ENCODE data around the gene JSRP1.

Gene JSRP1

DNA sequence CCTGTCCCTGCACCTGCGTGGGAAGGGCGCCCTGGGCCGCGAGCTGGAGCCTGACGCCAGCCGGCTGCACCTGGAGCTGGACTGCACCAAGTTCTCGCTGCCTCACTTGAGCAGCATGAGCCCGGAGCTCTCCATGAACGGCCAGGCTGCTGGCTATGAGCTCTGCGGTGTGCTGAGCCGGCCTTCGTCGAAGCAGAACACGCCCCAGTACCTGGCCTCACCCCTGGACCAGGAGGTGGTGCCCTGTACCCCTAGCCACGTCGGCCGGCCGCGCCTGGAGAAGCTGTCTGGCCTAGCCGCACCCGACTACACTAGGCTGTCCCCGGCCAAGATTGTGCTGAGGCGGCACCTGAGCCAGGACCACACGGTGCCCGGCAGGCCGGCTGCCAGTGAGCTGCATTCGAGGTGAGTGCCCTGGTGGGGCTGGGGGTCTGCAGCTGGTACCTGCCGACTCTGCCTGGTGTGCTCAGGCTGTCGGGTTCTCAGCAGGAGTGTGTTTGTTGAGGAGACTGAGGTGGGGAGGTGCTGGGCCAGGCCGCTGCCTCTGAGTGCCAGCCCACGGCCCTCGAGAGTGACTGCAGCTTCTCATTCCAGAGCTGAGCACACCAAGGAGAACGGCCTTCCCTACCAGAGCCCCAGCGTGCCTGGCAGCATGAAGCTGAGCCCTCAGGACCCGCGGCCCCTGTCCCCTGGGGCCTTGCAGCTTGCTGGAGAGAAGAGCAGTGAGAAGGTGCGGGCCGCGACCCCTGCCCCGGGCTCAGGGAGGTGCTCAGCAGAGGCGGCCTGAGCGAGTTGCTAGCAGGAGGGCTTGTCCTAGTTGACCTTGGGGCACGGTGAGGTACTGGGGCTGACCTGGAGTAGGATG lies 39.6 kb downstream of the JSRP1 start:
- DNase-seq (ENCODE audit: low spot score) = no peak

DNA sequence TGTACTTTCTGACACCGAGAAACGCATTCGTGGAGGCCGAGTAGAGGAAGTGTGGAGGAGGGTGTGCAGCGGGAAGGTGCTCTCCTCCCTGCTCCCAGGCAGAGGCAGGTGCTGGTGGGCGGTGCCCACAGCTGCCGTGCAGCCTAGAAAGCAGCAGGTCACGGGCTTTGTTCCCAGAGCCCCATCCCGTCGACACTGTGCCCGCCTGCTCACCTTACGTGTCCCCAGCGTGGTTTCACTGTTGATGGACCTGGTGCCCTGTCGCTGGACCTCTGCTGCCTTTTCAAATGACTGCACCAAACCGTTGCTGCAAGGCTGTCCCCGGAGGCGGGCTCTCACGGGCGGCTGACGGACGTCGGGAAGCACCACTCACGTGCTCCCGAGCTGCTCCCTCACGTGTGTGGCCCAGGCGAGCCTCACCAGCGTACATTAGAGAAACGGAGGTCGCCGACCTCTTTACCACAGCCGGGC lies 40.9 kb downstream of the JSRP1 start:
- no peak for DNase-seq (ENCODE audit: low spot score)

DNA sequence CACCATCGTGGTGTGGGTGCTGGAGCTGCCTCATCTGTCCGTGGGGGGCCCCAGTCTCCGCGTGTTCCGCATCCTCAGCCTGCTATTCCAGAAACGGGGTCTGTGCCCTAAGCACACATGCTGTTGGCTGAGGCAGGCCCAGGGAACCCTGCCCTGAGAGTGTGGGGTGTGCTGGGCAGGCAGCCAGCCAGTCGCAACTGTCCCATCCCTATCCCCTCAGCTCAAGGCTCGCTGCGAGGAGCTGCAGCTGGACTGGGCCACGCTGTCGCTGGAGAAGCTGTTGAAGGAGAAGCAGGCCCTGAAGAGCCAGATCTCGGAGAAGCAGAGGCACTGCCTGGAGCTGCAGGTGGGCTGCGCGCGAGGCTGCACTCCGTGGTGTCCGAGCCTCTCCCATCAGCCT lies 42.0 kb downstream of the JSRP1 start:
- no peak for DNase-seq (ENCODE audit: low spot score)

DNA sequence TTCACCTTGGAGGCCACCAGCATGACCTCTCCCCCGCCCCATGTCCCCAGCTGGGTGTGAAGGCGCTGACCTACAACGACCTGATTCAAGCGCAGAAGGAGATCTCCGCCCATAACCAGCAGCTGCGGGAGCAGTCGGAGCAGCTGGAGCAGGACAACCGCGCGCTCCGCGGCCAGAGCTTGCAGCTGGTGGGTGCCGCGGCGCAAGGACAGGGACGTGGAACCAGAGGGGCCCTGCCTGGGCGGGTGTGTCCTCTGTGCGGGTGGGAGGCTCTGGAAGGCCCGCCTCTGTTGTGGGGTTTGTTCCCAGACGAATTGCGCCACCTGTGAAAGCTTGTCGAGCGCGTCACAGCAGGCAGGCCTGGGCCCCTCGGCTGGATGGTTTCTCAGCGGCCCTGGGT lies 42.4 kb downstream of the JSRP1 start:
- DNase-seq (ENCODE audit: low spot score) = no peak

DNA sequence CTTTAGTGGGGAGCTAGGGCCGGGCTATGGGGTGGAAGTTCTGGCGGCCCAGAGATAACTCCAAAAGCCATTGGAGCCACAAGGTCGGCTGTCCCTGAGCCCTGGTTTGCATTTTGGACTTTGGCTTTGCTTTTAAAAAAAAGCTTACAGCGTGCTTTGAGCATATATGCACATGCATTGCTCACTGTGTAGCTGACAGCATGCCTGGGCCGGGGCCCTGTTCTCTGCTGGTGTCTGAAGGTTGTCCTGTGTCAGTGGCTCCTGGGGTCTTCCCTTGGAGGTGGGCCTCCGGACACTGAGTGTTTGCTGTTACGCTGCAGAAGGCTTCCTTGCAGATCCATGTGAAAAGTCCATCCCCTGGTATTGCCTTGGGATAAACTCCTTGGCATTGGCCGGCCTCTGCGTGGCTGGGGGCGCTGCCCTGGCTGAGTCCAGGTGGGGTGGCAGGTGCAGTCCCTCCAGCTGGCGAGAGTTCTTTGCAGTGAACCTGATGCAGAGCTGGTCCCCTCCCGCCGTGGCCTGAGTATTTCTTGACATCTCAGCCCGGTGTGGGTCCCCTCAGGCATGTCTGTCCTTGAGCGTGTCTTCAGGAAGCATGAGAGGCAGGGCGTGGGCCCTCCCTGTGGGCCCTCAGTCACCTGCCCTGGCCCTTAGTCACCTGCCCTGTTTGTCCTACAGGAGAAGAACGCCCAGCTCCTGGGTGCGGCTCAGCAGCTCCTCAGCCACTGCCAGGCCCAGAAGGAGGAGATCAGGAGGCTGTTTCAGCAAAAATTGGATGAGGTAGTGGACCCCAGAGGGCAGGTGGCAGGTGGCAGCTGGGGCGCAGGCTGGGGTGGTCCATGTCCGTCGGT lies 43.1 kb downstream of the JSRP1 start:
- no peak for DNase-seq (ENCODE audit: low spot score)

DNA sequence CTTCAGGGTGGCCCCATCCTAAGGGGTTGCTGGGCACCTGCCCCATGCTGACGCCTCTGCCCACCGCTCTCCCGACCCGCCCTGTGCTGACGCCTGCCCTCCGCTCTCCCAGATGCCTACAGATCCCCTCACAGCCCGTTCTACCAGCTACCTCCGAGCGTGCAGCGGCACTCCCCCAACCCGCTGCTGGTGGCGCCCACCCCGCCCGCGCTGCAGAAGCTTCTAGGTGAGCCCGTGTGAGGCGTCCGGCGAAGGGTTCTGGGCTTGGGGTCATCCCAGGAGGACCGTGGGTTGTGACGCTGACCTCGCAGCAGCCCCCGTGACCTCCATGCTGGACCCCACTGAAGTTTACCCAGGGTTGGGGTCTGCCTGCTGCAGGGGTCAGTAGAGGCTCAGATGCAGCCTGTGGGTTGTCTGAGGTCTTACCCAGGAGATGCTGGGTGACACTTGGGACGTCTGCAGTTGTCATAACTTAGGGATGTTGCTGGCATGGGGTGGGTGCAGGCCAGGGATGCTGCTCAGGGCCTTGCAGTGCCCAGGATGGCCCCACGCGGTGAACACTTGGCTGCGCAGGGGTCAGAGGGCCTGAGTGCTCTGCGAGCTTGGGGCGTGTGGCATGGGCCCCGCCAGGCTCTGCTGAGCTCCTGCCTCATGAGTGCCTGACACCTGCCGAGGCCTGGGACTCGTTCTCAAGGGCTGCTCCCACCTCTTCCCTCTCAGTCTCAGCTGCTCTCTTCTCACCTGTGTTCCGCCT lies 45.1 kb downstream of the JSRP1 start:
- DNase-seq (ENCODE audit: low spot score) = no peak

DNA sequence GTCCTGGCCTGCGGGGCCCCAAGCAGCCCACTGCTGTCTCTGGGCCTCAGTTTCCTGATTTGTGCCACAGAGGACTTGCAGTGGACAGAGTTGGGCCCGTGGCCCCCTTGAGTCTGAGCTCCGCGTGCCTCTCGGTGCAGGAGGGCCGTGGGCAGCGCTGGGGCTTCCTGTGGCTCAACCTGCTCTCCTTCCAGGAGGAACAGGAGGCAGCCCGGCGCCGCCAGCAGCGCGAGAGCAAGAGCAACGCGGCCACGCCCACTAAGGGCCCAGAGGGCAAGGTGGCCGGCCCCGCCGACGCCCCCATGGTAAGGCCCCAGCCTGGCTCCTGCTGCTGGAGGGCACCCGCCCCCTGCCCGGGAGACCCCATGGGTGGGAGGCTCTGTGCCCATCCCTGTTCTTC lies 46.0 kb downstream of the JSRP1 start:
- DNase-seq (ENCODE audit: low spot score) = no peak

DNA sequence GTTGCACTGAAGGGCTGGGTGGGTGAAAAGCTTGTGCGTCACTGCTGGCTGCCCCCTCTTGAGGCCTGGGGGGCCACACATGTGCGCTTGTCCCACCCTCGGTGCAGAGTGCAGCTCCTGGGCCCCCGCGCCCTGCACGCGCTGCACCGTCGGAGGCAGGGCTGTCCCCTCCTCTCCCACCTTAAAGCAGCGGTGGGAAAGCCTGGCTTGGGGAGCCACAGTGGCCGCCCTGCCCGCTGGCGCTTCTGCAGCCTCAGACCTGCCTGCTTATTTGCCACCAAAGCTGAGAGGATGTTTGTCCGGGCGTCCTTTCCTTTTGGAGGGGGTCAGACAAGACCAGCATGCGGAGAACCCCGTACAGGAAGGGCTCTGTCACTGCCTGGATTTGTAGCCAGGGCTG lies 46.8 kb downstream of the JSRP1 start:
- no peak for DNase-seq (ENCODE audit: low spot score)

DNA sequence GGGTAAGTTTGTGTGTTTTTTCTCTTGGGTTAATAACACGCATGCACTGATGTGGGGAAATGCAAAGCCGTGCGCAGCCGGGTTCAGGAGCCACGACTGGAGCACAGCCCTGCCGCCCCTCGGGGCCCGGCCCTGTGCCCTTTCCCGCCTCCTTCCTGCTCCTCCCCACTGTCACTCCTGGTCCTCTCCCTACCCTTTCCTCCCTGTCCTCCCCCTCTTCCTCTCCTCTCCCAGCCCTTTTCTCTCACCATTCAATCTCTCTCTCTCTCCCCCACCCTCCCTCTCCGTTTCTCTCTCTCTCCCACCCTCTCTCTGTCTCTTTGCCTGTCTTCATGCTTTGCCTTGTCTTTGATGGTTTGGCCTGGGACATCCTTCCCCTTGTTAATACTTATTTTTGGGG lies 47.2 kb downstream of the JSRP1 start:
- no peak for DNase-seq (ENCODE audit: low spot score)

DNA sequence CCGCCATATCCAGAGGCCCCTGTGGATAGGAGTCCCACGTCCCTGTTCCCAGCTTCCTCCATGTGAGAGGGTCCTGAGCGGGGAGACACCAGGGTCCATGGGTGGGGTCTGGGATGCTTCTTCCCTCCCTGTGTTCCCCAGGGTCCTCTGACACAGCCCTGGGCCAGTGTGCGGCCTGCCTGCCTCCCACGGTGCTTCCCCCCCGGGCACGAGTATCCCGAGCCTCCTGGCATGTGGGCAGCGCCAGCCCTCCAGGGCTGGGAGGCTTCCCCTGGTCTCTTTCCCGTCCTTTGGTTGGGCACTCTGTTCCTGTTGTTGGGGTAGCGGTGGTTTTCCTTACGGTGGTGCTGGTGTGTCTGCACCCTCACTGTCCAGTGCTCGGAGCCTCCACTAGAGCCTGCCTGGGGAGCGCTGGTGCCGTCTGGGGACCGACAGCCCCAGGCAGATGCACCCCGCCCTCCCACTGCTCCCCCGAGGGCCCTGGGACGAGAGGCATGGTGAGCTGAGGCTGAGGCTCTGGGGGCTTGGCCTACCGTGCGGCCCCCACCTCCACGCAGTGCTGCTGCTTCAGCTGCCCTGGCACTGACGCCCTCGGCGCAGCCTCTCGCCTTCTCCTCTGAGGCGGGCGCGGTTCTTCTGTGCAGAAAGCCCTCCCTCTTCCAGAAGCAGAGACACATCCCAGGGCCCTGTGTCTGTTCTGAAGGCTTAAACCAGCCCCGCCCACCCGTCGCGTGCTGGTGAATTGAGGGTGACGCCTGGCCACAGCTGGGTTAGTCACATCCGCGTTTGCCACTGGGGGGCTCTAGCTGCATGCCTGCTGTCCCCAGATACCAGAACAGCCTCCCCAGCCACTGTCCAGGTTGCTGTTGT lies 48.0 kb downstream of the JSRP1 start:
- no peak for DNase-seq (ENCODE audit: low spot score)

DNA sequence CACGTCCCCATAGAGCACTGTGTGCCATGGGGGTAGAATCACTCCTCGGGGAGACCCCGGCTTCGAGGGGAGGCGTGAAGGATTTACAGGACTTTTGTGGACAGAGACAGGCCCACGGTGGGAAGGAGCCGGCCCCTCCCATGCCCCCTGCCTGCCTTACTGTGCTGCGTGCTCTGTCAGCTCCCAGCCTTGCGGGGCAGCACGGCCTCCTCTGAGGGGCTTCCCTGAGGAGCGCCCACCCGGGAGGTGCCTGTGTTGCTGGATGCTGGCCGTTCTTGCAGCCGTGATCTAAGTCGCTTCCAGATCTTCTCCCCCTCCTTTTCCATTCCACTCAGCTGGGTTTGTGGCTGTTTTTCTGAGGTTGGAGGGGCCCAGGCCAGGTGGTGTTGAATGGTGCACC lies 49.2 kb downstream of the JSRP1 start:
- DNase-seq (ENCODE audit: low spot score) = no peak

DNA sequence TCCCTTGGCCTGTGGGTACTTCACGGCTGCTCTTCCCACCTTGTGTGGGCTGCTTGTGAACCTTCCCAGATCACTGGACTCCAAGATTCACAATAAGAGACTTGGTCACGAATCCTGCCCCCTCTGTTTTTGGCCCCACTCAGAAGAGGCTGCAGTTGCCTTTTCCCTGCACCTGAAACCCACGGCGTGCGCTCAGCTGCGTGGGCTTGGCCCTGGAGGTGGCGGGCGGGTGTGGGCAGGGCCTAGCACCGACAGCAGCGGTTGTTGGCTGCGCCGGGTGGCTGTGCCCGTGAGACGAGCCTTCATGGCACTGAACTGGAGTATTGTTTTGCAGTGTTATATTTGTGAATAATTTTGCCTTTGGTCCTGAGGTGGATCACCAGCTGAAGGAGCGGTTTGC lies 53.9 kb downstream of the JSRP1 start:
- no peak for DNase-seq (ENCODE audit: low spot score)
